ENCODE data around the gene TBC1D4. TPM values are rescaled to one million over a fixed set of nuclear protein-coding genes. Genes with fewer than 3 reads are reported as not detected.

TBC1D4 gene
- polyA plus RNA-seq, 1 donor from 2014 or later: 3.9 TPM

- no peaks in the 10 kb centered on the region for H3K79me2 ChIP-seq (replicated peaks; ENCODE audit: insufficient read depth, low read length)
- no peaks in the 10 kb centered on the region for H3K27me3 ChIP-seq (ENCODE audit: insufficient read depth, low read depth, low read length)
- TF ChIP-seq MXI1 (conservative IDR thresholded peaks at IDR 0.05; ENCODE audit: poor library complexity, severe bottlenecking) (no peak), POLR2AphosphoS5 (IDR thresholded peaks at IDR 0.05) (no peak), CTCF (IDR thresholded peaks at IDR 0.05; ENCODE audit: poor library complexity, severe bottlenecking) (no peak), EZH2 (IDR thresholded peaks at IDR 0.05; ENCODE audit: borderline replicate concordance, insufficient read depth, low read length, poor library complexity, severe bottlenecking) (no peak), SMC3 (conservative IDR thresholded peaks at IDR 0.05; ENCODE audit: poor library complexity) (no peak), TAF1 (IDR thresholded peaks at IDR 0.05; ENCODE audit: low read depth) (no peak), EP300 (conservative IDR thresholded peaks at IDR 0.05; ENCODE audit: poor library complexity, severe bottlenecking) (no peak), RAD21 (conservative IDR thresholded peaks at IDR 0.05) (no peak)
- TF ChIP-seq, protein P1, sequence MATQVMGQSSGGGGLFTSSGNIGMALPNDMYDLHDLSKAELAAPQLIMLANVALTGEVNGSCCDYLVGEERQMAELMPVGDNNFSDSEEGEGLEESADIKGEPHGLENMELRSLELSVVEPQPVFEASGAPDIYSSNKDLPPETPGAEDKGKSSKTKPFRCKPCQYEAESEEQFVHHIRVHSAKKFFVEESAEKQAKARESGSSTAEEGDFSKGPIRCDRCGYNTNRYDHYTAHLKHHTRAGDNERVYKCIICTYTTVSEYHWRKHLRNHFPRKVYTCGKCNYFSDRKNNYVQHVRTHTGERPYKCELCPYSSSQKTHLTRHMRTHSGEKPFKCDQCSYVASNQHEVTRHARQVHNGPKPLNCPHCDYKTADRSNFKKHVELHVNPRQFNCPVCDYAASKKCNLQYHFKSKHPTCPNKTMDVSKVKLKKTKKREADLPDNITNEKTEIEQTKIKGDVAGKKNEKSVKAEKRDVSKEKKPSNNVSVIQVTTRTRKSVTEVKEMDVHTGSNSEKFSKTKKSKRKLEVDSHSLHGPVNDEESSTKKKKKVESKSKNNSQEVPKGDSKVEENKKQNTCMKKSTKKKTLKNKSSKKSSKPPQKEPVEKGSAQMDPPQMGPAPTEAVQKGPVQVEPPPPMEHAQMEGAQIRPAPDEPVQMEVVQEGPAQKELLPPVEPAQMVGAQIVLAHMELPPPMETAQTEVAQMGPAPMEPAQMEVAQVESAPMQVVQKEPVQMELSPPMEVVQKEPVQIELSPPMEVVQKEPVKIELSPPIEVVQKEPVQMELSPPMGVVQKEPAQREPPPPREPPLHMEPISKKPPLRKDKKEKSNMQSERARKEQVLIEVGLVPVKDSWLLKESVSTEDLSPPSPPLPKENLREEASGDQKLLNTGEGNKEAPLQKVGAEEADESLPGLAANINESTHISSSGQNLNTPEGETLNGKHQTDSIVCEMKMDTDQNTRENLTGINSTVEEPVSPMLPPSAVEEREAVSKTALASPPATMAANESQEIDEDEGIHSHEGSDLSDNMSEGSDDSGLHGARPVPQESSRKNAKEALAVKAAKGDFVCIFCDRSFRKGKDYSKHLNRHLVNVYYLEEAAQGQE (IDR thresholded peaks at IDR 0.05; ENCODE audit: borderline replicate concordance): no peak
- no peaks in the 10 kb centered on the region for H3K9me2 ChIP-seq (ENCODE audit: insufficient read depth, low read length)
- H4K20me1 ChIP-seq (ENCODE audit: insufficient read depth): no peaks in the 10 kb centered on the region
- no peaks in the 10 kb centered on the region for H3K36me3 ChIP-seq (ENCODE audit: insufficient read depth, low read length)
- H3K9me3 ChIP-seq (ENCODE audit: low read length): no peaks in the 10 kb centered on the region
- H3K4me3 ChIP-seq (ENCODE audit: low read length): no peak overlapping the region
- no peak overlapping the region for H2AFZ ChIP-seq (ENCODE audit: low read depth, low read length)
- no peak overlapping the region for H3K9ac ChIP-seq (ENCODE audit: low read length)
- H3K4me2 ChIP-seq (ENCODE audit: low read length): no peak overlapping the region
- H3K27ac ChIP-seq (ENCODE audit: low read length): no peak overlapping the region
- H3F3A ChIP-seq (ENCODE audit: insufficient read depth, low read length, poor library complexity, severe bottlenecking): no peaks in the 10 kb centered on the region
Measured at GRCh38 chr13:75369981-75370380, 112.0 kb downstream of the TBC1D4 start.

- Histone ChIP-seq H3K9me2 (ENCODE audit: insufficient read depth, low read length) (no peaks in the 10 kb centered on the region), H3K9ac (ENCODE audit: low read length) (no peak overlapping the region), H3K27me3 (ENCODE audit: insufficient read depth, low read depth, low read length) (no peaks in the 10 kb centered on the region), H3K9me3 (ENCODE audit: low read length) (no peaks in the 10 kb centered on the region), H3K79me2 (replicated peaks; ENCODE audit: insufficient read depth, low read length) (no peaks in the 10 kb centered on the region), H4K20me1 (ENCODE audit: insufficient read depth) (no peaks in the 10 kb centered on the region), H3F3A (ENCODE audit: insufficient read depth, low read length, poor library complexity, severe bottlenecking) (no peaks in the 10 kb centered on the region), H3K4me3 (ENCODE audit: low read length) (no peak overlapping the region), H3K4me2 (ENCODE audit: low read length) (no peak overlapping the region), H3K36me3 (ENCODE audit: insufficient read depth, low read length) (no peaks in the 10 kb centered on the region), H2AFZ (ENCODE audit: low read depth, low read length) (no peak overlapping the region), H3K27ac (ENCODE audit: low read length) (no peak overlapping the region)
- no peak for TF ChIP-seq CTCF (IDR thresholded peaks at IDR 0.05; ENCODE audit: poor library complexity, severe bottlenecking)
- TF ChIP-seq EZH2 (IDR thresholded peaks at IDR 0.05; ENCODE audit: borderline replicate concordance, insufficient read depth, low read length, poor library complexity, severe bottlenecking): no peak
- TF ChIP-seq POLR2AphosphoS5 (IDR thresholded peaks at IDR 0.05): no peak
- no peak for TF ChIP-seq SMC3 (conservative IDR thresholded peaks at IDR 0.05; ENCODE audit: poor library complexity)
- no peak for TF ChIP-seq RAD21 (conservative IDR thresholded peaks at IDR 0.05)
- TF ChIP-seq, protein P1 (IDR thresholded peaks at IDR 0.05; ENCODE audit: borderline replicate concordance): no peak
- no peak for TF ChIP-seq TAF1 (IDR thresholded peaks at IDR 0.05; ENCODE audit: low read depth)
- TF ChIP-seq EP300 (conservative IDR thresholded peaks at IDR 0.05; ENCODE audit: poor library complexity, severe bottlenecking): no peak
- no peak for TF ChIP-seq MXI1 (conservative IDR thresholded peaks at IDR 0.05; ENCODE audit: poor library complexity, severe bottlenecking)
Measured at GRCh38 chr13:75368167-75368566, 113.8 kb downstream of the TBC1D4 start.
